ENCODE measurements around the gene IL1RAPL2. TPM values are rescaled to one million over a fixed set of nuclear protein-coding genes. Genes with fewer than 3 reads are reported as not detected.
"Not testable (repeated sequence)": the region's sequence is repeated elsewhere in the genome, so short reads cannot be mapped to it uniquely, and the experiment has no call there.

Gene IL1RAPL2
- total RNA-seq, 4 donors from 2014 or later, result not detected

DNA sequence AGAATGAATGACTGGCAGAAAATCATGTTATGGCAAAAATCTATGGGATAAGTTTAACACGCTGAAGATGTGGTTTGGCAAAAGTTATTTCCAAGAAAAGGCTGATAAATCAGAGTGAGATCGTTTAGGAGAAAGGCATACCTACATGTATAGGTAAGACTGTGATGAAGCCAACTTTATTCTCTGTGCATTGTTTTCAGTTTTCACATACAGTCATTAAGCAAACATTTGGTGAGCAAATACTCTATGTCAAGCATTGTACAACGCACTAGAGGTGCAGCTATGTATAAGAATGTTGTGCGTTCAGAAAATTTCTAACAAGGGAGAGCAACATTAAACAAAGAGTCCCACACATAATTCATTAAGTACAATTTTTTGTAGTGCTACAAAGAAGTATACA, 532.8 kb downstream of the IL1RAPL2 start:
- Histone ChIP-seq H3K36me3 (no peaks in the 10 kb centered on the region), H3K9me3 (no peaks in the 10 kb centered on the region), H3K4me3 (no peak overlapping the region), H3K4me1 (no peaks in the 10 kb centered on the region), H3K27me3 (no peaks in the 10 kb centered on the region), H3K27ac (no peak overlapping the region)
- intact Hi-C loops (cut with DNase I; ENCODE audit: low total_unique reads), result no loop called here
- no peak for ATAC-seq
- TF ChIP-seq POLR2A (IDR thresholded peaks at IDR 0.05) (no peak), CTCF (IDR thresholded peaks at IDR 0.05 in 4 of 5, conservative IDR thresholded peaks at IDR 0.05 in 1 of 5) (no peak)
- no peak for DNase-seq
- in situ Hi-C loops (cut with MboI; ENCODE audit: low sequenced_read_pairs in 4 of 4), result no loop called here

GRCh38 chrX:105101378-105101777, 535.4 kb downstream of the IL1RAPL2 start:
- Histone ChIP-seq H3K27me3 (no peaks in the 10 kb centered on the region), H3K36me3 (no peaks in the 10 kb centered on the region), H3K27ac (no peak overlapping the region), H3K4me3 (no peak overlapping the region), H3K9me3 (no peaks in the 10 kb centered on the region), H3K4me1 (no peaks in the 10 kb centered on the region)
- TF ChIP-seq CTCF (IDR thresholded peaks at IDR 0.05 in 4 of 5, conservative IDR thresholded peaks at IDR 0.05 in 1 of 5), result no peak
- TF ChIP-seq POLR2A (IDR thresholded peaks at IDR 0.05), result no peak
- in situ Hi-C loops (cut with MboI; ENCODE audit: low sequenced_read_pairs in 4 of 4), result no loop called here
- intact Hi-C loops (cut with DNase I; ENCODE audit: low total_unique reads), result no loop called here
- ATAC-seq, result no peak
- DNase-seq, result no peak

- Histone ChIP-seq H3K9me3 (no peaks in the 10 kb centered on the region), H3K4me3 (no peak overlapping the region), H3K27me3 (no peaks in the 10 kb centered on the region), H3K4me1 (no peaks in the 10 kb centered on the region), H3K27ac (no peak overlapping the region), H3K36me3 (no peaks in the 10 kb centered on the region)
- ATAC-seq, result no peak
- in situ Hi-C loops (cut with MboI; ENCODE audit: low sequenced_read_pairs in 4 of 4), result no loop called here
- no peak for DNase-seq
- no peak for TF ChIP-seq CTCF (IDR thresholded peaks at IDR 0.05 in 4 of 5, conservative IDR thresholded peaks at IDR 0.05 in 1 of 5)
- TF ChIP-seq POLR2A (IDR thresholded peaks at IDR 0.05), result no peak
- intact Hi-C loops (cut with DNase I; ENCODE audit: low total_unique reads), result no loop called here
Observed at GRCh38 chrX:105109936-105110335, 543.9 kb downstream of the IL1RAPL2 start.

GRCh38 chrX:105114554-105115130, 548.6 kb downstream of the IL1RAPL2 start:
- in situ Hi-C loops (cut with MboI; ENCODE audit: low sequenced_read_pairs in 4 of 4), result no loop called here
- no peak for ATAC-seq

GRCh38 chrX:105115596-105116320, 549.8 kb downstream of the IL1RAPL2 start:
- in situ Hi-C loops (cut with MboI; ENCODE audit: low sequenced_read_pairs in 4 of 4); ATAC-seq; H3K4me3 ChIP-seq; H3K9me3 ChIP-seq; H3K27ac ChIP-seq; intact Hi-C loops (cut with DNase I; ENCODE audit: low total_unique reads); H3K27me3 ChIP-seq; DNase-seq; H3K4me1 ChIP-seq; H3K36me3 ChIP-seq: not testable (repeated sequence)

More at GRCh38 chrX:105114554-105115130, 548.6 kb downstream of the IL1RAPL2 start:
- no peak overlapping the region for H3K4me3 ChIP-seq
- H3K27me3 ChIP-seq, result no peaks in the 10 kb centered on the region
- H3K27ac ChIP-seq, result no peak overlapping the region
- no peaks in the 10 kb centered on the region for H3K9me3 ChIP-seq
- TF ChIP-seq CTCF (IDR thresholded peaks at IDR 0.05 in 4 of 5, conservative IDR thresholded peaks at IDR 0.05 in 1 of 5), result no peak
- TF ChIP-seq POLR2A (IDR thresholded peaks at IDR 0.05), result no peak
- H3K36me3 ChIP-seq, result no peaks in the 10 kb centered on the region
- DNase-seq, result no peak
- H3K4me1 ChIP-seq, result no peaks in the 10 kb centered on the region
- intact Hi-C loops (cut with DNase I; ENCODE audit: low total_unique reads), result no loop called here
